ENCODE measurements around the gene GRM7.

The GRM7 gene

DNA sequence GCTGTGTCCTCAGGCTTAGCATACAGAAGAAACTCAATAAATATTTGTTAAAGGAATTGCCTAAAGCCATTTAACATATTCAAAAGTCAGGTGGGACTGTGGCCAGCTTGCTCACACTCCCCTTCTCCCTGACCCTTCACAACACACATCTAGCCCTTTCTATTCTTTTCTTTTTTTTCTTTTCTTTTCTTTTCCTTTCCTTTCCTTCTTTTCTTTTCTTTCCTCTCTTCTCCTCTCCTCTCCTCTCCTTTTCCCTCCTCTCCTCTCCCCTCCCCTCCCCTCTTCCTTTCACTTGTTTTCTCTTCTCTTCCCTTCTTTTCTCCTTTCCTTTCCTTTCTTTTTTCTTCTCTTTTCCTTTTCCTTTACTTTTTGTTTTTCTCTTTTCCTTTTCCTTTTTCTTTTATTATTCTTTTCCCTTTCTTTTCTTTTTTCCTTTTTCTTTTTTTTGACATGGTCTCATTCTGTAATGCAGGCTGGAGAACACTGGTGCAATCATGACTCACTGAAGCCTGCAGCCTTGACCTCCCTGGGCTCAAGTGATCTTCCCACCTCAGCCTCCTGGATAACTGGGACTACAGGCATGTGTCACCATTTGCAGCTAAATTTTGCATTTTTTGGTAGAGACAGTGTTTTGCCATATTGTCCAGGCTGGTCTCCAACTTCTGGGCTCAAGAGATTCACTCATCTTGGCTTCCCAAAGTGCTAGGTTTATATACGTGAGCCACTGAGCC is 377.8 kb downstream of the GRM7 start:
- DNase-seq (ENCODE audit: low spot score): no peak

DNA sequence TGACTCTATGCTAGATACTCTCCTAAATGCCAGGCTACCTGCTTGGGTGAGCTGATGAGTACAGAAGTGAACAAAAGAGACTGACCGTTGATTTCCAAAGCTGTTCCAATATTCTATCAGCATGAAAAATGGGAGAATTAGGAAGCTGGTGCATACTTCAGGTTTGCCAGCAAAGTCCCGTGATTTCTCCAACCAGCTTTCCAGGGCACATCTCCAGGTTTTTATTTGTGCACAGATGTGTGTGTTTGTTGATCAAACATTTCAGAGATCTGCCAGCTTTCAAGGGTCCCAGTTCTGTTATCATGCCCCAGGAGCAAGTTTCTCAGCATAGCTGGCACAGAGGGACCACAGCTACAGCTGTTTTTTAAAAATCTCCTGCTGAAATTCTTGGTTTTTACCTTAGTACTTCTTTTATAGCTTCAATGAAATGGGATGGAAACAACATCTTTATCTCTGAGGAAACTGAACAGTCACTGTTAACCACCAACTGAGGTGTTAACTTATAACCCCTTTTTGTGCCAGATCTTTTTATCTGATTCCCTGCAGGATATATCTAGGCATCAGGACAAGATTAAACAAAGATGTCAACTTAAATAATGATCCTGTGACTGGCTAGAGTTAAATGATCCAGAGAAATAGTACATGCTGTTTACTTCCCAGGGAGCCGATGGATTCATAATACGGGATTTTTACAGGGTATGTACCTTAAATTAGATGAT is 380.8 kb downstream of the GRM7 start:
- no peak for DNase-seq (ENCODE audit: low spot score)

DNA sequence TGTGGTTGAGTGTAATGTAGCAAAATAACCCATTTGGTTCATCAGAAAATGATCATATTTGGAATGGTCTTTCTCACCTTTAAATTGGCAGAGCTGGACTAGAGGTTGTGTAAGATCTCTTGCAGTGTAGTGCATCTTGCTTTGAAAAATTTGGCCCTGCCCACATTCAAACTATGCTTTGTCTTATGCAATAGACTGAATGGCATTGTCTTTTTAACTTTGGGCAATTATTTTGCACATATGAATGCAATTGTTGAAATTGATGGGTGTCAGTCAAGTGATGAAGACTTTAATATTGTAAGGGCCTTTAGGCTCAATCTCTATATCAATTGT is 381.4 kb downstream of the GRM7 start:
- DNase-seq (ENCODE audit: low spot score): no peak

DNA sequence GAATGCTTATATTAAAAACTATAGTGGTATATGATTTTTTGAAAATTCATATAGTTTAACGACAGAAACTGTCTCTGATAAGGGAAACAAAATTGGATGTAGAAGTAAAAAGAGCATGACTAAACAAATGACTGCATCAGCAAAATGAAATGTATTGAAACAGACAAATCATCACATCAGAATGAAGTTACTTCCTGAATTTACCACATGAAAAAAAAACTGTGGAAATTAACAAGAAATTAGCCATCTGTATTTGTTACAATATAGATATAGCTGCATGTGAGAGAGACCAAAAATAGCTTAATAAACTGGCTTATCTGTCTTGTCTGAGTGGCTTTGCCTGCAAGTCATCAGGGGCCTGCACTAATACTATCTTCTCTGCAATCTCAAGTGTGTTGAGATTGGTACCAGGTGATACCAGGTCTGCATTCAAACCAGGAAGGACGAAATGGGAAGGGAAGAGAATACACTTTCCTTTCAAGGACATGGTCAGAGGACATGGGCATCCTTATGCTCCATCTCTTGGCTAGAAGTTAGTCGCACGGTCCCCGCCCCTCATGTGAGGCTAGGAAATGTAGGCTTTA is 388.7 kb downstream of the GRM7 start:
- peak; percentile 11 for DNase-seq (ENCODE audit: low spot score)

DNA sequence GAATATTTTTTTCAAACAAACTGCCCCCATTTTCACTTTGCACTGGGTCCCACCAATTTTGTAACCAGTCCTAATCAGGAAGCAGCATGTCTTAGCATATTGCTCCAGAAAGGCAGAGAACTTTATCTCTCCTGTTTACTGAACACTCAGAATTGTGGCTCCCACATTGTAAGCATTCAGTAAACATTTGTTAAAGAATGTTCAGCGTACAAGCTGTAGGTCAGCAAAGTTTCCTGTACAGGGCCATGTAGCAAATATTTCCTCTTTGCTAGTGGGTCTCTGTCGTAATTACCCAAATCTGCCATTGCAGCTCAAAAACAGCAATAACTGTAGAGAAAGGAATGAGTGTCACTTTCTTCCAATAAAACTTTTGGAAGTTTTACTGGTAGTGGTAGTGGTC is 393.3 kb downstream of the GRM7 start:
- no peak for DNase-seq (ENCODE audit: low spot score)

DNA sequence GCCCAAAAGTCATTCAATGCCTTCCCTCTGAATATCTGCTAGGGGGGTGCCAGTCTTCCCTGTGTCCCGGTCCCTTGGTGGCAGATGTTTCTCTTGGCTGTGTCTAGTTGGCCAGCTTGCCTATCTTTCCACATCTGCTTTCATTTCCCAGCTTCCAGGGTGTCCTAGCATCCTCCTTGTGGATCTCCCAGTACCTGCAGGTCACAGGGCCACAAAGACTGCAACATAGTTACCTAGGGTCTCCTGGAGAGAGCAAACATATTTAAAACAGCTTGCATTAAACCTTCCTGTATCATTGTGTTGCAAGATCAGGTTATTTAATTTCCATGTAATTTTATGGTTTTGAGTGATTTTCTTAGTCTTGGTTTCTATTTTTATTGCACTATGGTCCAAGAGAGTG is 400.1 kb downstream of the GRM7 start:
- no peak for DNase-seq (ENCODE audit: low spot score)

DNA sequence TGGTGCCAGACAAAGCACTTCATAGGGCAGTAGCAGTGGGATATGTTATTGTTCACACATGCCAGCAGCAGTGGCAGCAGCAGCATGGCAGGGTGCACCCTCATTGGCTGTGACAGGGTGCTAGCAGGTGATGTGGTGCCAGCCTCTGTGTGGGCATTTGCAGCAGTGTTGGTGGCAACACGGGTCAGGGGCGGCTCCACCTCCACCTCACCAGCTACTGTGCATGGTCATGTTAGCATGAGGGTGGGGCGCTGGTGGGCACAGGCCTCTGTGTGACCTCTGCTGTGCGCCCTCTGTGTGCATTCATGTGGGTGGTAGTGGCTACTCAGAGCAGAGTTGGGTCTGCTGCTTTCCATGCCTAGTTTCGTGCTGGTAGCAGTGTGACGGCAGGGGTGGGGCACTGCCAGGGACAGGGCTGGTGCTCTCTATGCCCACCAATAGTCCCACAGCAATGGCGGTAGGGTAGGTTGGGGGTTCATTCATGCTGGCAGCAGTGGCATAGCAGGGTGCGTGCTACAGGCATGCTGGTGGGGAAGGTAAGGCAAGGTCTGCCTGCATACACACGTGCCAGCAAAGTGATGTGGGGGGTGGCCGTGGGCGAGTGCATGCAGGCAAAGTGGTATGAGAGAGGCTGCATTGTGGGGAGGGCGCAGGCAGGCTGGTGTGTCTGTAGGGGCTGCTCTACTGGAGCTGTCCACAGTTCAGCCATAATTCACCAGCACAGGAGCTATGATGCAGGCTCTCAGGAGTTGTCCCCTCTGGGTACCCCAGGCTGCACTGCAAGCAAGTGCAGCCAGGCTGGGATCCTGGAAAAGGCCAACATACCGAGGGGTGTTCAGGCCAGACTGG is 402.7 kb downstream of the GRM7 start:
- no peak for DNase-seq (ENCODE audit: low spot score)

DNA sequence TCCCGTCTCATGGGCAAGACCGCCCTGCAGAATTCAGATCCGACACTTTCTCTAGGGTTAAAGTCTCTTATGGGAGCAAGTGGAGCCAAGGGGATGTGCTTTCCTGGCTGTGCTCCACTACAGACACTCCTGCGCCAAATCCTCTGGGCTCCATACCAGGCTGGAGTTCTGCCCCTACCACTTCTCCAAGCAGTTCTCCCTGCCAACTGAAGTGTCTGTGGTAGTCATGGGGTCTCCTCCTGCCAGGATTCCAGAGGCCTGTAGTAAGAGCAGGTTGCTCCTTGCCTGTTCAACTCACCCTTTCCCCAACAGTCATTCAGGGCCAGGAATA is 403.2 kb downstream of the GRM7 start:
- no peak for DNase-seq (ENCODE audit: low spot score)

DNA sequence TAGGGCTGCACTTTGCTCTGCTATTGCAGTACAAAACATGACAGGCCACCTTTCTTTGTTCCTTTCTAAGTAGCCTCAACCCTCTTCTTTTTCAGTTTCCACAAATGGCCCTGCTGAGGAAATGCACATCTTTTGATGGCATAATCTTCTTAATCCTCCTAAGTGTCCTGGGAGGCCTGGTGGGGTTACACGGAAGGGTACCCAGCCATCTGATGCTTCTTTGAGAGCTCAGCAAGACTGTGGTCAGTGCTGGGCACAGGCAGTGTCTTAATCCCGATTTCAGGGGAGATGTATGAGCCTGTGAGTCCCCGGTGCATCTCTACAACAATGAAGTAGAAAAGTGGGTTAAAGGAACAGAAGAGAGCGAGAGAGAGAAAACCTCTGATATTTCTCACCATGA is 404.8 kb downstream of the GRM7 start:
- no peak for DNase-seq (ENCODE audit: low spot score)

DNA sequence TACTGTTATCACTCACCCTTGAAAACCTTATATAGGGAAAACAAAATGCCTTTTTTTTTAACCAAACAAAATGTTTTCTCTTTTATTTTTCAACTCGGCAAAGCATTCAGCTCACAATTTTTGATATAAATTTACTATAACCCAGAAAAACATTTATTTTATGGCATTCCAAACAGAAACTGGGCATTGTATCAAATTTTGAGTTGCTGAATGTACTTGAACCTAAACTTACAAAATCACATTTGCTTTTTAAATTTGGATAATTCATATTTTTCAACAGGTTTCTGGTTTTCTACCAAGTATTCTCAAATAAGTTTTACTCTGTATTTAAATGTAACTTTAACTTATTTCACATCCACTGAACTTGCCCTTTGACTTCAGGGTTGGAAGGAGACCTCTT is 405.6 kb downstream of the GRM7 start:
- no peak for DNase-seq (ENCODE audit: low spot score)

DNA sequence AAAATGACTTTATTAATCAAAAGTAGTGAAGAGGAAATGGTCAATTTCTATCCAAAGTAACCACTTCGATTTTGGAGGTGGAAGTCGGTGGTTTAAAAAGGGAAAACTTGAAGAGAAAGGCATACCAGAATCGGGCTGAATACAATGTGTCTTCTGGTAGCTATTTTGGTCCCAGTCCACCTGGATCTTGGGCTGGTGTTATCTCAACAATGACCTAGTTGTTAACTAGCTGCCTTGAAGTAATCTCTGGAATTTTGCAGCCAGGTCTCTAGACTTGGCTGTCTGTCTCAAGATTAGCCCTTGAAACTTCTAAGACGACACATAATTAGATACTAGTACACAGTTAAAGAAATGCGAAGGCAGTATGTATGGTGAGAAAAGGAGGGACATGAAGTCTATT is 409.8 kb downstream of the GRM7 start:
- no peak for DNase-seq (ENCODE audit: low spot score)

DNA sequence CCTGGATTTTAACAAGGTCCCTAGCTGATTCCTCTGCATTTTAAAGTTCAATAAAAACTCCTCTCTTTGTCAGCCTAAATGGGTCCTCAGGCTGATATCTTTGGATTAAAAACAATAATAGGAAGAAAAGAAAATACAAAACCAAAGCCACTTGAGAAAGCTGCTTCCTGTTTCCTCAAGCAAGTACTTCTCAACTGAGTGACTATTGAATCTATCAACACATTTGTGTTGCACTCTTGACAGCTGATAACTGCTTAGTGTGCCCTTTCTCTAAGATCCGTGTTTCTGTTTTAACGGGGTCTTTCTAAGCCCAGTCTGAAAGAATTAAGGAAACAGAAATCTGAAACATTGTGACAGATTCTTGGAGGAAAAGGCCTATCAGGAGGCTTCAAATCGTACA is 410.7 kb downstream of the GRM7 start:
- DNase-seq (ENCODE audit: low spot score): no peak

DNA sequence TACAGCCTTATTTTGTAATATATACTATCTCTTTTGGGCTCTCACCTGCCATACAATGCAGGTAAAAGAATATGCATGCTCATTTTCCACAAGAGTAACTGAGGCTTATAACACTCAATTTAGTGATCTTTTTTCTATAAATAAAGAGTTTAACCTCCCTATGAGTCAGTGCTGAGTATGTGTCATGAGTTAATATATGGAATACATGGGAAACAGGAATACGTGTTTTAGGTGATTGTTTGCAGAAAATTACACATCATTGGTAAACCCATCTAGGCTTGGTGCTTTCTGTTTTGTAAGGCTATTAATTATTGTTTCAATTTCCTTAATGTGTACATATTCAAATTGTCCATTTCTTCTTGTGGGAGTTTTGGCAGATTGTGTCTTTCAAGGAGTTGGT is 411.3 kb downstream of the GRM7 start:
- DNase-seq (ENCODE audit: low spot score): no peak

DNA sequence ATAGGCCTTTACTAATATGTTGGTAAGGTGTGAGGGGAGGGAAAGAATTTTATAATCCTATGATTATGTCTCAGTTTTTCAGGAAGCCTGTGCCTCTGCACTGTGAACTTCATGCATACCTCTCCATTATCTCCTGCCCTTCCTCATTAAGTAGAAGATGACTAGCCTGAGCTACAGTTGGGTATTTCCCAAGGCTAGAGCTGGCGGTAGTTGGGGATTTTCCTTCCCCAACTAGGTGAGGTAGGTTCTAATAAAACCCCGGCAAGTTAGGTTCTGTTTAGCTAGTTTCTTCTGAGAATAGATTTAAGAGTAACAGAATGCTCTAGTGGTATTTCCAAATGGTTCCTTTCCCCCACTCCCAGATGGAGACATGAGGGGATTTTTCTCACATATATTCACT is 414.5 kb downstream of the GRM7 start:
- no peak for DNase-seq (ENCODE audit: low spot score)

DNA sequence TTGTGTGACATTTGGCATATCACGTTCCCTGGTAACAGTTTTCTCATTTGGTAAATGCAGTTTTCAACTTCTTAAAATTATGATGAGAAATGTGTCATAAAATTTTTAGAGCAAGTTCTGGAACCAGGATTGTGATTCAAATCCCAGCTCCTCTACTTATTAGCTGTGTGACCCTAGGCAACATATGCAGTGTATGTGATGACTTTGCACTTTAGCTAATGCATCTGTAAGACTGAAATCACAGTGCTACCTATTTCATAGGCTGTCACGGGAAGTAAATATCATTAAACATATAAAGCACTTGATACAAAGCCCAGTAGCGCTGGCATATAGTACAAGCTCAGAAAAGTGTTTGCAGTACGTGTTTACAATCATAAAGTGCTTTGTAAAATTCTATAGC is 419.4 kb downstream of the GRM7 start:
- DNase-seq (ENCODE audit: low spot score): no peak

DNA sequence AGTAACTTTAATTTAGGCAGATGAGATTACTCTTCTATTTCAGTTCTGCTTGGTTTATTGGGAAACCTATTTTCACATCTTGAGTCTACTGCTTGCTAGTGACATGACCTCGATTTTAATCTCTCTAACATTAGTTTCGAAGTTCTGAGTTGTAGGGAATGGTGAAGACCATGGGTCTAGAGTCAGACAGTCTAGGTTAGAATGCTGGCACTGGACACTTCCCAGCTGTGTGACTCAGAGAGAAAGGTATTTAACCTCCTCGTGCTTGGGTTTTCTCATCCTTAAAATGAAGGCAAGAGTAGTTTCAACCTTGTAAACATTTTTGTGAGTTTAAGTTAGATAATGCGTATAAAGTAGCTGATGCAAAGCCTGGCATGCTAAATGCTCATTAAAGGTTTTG is 422.1 kb downstream of the GRM7 start:
- no peak for DNase-seq (ENCODE audit: low spot score)

DNA sequence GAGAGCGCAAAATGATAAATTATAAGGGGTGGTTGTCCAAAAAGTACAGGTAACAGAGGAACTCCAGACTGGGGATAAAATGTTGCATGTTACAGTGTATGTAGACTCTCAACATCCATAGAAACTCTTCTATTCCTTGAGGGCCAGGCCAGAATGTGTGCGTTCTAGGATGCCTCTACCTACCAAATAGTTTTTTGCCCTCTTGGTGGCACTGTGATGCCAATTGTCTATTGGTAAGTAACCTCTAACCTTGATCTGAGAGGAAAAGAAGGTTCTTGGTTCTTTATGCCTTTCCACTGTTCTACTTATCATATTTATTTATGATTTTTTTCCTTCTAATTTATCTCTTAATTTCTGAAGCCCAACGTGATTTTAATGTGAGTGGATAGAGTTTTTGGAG is 424.6 kb downstream of the GRM7 start:
- DNase-seq (ENCODE audit: low spot score): no peak

DNA sequence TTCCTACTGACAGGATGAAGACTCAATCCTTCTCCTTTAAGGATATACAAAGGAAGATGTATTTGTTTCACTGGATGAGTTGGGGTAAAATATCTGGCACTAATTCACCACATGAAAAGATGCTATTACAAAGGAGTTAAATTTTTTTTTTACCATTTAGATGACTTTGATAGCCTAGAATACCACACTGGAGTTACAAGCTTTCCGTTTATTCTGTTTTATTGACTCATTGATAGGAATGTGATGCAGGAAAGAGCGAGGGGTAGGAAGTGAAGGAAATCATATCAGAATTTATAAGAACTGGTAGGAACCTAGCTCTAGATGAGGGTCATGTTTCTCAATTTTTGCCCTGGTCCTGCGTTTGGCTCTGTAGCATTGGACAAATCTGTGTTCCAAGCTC is 427.2 kb downstream of the GRM7 start:
- DNase-seq (ENCODE audit: low spot score): no peak

DNA sequence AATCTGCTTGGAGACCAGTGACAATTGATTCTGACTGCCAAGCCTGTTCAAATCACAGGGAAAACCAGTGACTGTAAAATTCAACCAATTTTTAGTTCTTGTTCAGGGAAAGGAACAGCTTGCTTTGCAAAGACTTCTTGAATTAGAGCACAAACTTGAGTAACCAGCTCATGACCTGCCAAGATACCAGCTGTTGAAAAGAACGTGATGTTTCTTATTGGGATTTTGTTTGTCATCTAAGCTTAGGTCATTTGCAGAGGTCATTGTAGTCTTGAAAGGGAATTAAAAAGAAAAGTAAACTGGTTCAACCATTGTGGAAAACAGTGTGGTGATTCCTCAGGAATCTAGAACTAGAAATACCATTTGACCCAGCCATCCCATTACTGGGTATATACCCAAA is 428.2 kb downstream of the GRM7 start:
- no peak for DNase-seq (ENCODE audit: low spot score)

DNA sequence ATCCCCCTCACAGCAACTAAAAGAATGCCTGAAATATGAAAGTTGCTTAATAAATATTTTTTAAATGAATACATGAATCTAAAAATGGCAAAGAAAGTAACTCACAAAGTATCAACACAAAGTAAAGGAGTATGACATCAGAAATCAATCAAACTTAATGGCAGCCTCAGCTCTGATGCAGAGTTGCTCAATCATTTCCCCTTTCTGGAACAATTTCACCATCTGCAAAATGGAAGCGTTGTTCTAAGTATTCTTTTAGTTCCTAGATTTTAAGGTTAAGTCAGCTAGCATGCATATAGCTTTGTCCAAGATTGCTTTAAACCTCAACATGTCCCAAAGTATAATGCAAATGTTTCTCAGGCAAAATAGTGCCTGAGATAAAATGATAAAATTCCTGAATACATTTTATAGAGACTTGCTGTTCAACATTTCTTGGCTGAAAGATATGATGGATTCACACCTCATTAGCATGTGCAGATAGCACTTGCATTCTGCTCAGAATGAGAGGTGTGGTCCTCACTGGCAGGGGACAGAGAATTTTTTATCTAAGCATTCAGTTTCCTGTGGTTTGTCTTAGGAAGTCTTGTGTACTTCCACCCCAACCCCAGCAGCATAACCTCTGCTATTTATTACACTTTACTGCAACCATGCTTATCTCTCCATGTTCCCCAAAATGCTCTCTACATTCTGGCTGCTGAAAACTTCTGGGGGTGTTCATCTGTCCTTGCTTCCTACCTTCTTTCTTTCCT is 429.3 kb downstream of the GRM7 start:
- DNase-seq (ENCODE audit: low spot score): no peak

DNA sequence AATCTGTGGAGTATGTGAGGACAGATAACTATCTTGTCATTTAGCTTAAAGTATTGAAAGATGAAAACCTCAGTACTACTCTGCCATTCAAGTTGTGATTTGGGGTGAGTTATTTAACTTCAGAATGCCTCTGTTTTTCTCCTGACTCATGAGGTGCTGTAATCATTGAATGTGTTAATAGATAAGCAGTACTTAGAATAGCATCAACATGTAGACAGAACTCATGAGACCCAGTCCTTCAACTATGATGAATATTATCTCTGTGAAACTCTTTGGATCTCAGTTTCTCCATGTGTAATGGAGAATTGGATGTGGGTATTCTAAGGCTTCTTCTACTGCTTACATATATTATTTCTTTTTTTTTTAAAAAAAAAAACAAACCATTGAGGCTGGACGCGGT is 431.4 kb downstream of the GRM7 start:
- no peak for DNase-seq (ENCODE audit: low spot score)

DNA sequence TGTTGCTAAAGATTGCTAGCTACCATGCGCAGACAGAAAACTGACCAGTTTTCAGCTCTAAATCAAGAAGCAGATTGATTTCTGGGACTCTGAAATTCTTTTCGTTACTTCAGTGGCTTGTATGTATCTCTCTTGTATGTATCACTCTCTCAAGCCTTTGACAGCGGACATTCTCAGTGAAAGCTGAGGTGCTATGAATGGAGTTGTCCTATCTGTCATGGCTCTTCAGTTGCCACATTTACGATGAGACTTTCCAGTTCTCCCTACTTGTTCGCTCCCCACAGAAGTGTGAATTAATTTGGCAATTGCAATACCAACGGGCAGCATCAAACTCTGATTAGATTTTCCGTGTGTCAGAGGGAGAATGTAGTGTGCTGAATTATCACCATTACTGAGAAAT is 432.4 kb downstream of the GRM7 start:
- no peak for DNase-seq (ENCODE audit: low spot score)
